ENCODE results near the gene CDH23. TPM values are rescaled to one million over a fixed set of nuclear protein-coding genes. Genes with fewer than 3 reads are reported as not detected.

The CDH23 gene
- total RNA-seq (2021; fragmentation: NEBNext Ultra II Directional; extraction: Animal tissue kit (Norgen Biotek cat#: 25700)) (1.9 and 2.0 TPM in 2 replicates), polyA plus RNA-seq (2011; rRNA removed) (4.9 and 6.3 TPM in 2 replicates), polyA minus RNA-seq (2011; rRNA and poly(A)+ RNA removed) (7.2 and 10.5 TPM in 2 replicates)
- polyA plus RNA-seq (2011; cell fraction: cytosol; rRNA removed), result 3.3 TPM
- 7.7 TPM for polyA plus RNA-seq (2011; cell fraction: nucleus; rRNA removed)
- polyA plus RNA-seq (2012, experiment 1 of 2), result 1.9 to 4.6 TPM (median 3.2 TPM) in 4 replicates
- 1.8 TPM for polyA plus RNA-seq (2012, experiment 2 of 2)
- polyA plus RNA-seq (2013, experiment 1 of 2), result 1.3 TPM
- polyA plus RNA-seq (2013, experiment 2 of 2), result 1.4 TPM
- polyA minus RNA-seq (2011; cell fraction: cytosol; rRNA and poly(A)+ RNA removed), result 2.6 TPM
- 6.9 TPM for polyA minus RNA-seq (2011; cell fraction: nucleus; rRNA and poly(A)+ RNA removed)
- long read RNA-seq, experiment 1, partial matches to known transcripts, result 1 of 3 reads
- long read RNA-seq, experiment 1, other reads (novel, unspliced or antisense), result 2 of 3 reads
- long read RNA-seq, experiment 2, result 0 reads

- FAIRE-seq (no peak), DNase-seq (ENCODE audit: low read depth in 1 of 2, low spot score in 2 of 2) (peak in 1 of 2 experiments; percentile 70)
- Histone ChIP-seq H2BK5ac (ENCODE audit: low read depth, low read length) (peak within 1 kb of the TSS; percentile 24; the same call in 1 of the 2 replicates), H3K36me3 (ENCODE audit: control insufficient read depth in 2 of 4, insufficient read depth in 4 of 4, low read length in 3 of 4) (no peaks in the 10 kb centered on the region), H3K4me3 (ENCODE audit: extremely low read depth in 1 of 4, insufficient read depth in 2 of 4, low read depth in 3 of 4, low read length in 4 of 4) (peak within 1 kb of the TSS; percentile 55 to 86 (median 64)), H3K4me1 (replicated peaks in 1 of 4; ENCODE audit: control insufficient read depth in 3 of 4, insufficient read depth in 4 of 4, low read length in 3 of 4) (peaks cover 0 to 18% (median 10%) of the 10 kb centered on the region in 4 experiments; a peak in 6 of 7 replicates), H3K23me2 (ENCODE audit: low read depth, low read length) (peaks cover 14% of the 10 kb centered on the region; the same call in 1 of the 2 replicates), H4K5ac (ENCODE audit: insufficient read length, low read depth, low read length) (peak within 1 kb of the TSS; percentile 51), H3K56ac (replicated peaks; ENCODE audit: insufficient read length, low read depth, low read length) (no peak within 1 kb of the TSS), H3K18ac (ENCODE audit: extremely low read depth, low read length) (peak within 1 kb of the TSS; percentile 97), H3K27ac (ENCODE audit: low read depth, low read length) (no peak within 1 kb of the TSS), H2AK5ac (ENCODE audit: low read depth, low read length) (no peak within 1 kb of the TSS), H2BK12ac (ENCODE audit: low read depth, low read length) (peak within 1 kb of the TSS; percentile 80; the same call in 1 of the 2 replicates), H4K8ac (ENCODE audit: extremely low read depth, insufficient read depth, low read length) (peak within 1 kb of the TSS; percentile 88), H3K23ac (ENCODE audit: insufficient read length) (no peak within 1 kb of the TSS), H3K14ac (ENCODE audit: insufficient read length) (no peak within 1 kb of the TSS), H2AFZ (ENCODE audit: low read length) (peak within 1 kb of the TSS; percentile 47; the same call in 1 of the 2 replicates), H3K4ac (replicated peaks; ENCODE audit: insufficient read length, low read depth, low read length) (no peak within 1 kb of the TSS), H3K9me3 (ENCODE audit: insufficient read depth in 2 of 2, low read depth in 1 of 2, low read length in 1 of 2) (no peaks in the 10 kb centered on the region), H3K4me2 (ENCODE audit: insufficient read depth in 1 of 2, low read depth in 2 of 2, low read length in 2 of 2) (peak within 1 kb of the TSS; percentile 63 to 93), H2BK20ac (ENCODE audit: low read length) (no peak within 1 kb of the TSS), H3K79me1 (ENCODE audit: low read depth, low read length) (no peaks in the 10 kb centered on the region), H4K20me1 (replicated peaks in 1 of 2; ENCODE audit: control insufficient read depth in 1 of 2, insufficient read depth in 2 of 2, low read length in 2 of 2) (peaks cover 0 to 15% of the 10 kb centered on the region in 2 experiments), H3K9ac (replicated peaks in 1 of 4; ENCODE audit: extremely low read depth in 1 of 4, low read depth in 3 of 4, low read length in 3 of 4) (peak within 1 kb of the TSS in 2 of 4 experiments; percentile 48 to 60; a peak in 3 of 7 replicates), H2BK120ac (replicated peaks; ENCODE audit: low read depth, low read length) (no peak within 1 kb of the TSS), H3K27me3 (replicated peaks in 1 of 4; ENCODE audit: control insufficient read depth in 3 of 4, extremely low read depth in 1 of 4, insufficient read depth in 3 of 4, low read length in 3 of 4) (peaks cover 15 to 48% (median 37%) of the 10 kb centered on the region in 4 experiments), H4K91ac (replicated peaks; ENCODE audit: insufficient read length, low read length) (no peak within 1 kb of the TSS), H3K79me2 (ENCODE audit: control insufficient read depth in 1 of 2, insufficient read depth in 2 of 2, low read length in 2 of 2) (no peaks in the 10 kb centered on the region), H2BK15ac (ENCODE audit: low read length) (peak within 1 kb of the TSS; percentile 12; the same call in 1 of the 2 replicates)
- TF ChIP-seq CTBP2 (IDR thresholded peaks at IDR 0.05; ENCODE audit: borderline replicate concordance, insufficient read depth, insufficient read length, low read length) (no peak), E2F6 (IDR thresholded peaks at IDR 0.05) (peak; percentile 65; the same call in 1 of the 2 replicates), ASH2L (IDR thresholded peaks at IDR 0.05; ENCODE audit: low read length) (peak; percentile 44)
- TF ChIP-seq, protein P1, sequence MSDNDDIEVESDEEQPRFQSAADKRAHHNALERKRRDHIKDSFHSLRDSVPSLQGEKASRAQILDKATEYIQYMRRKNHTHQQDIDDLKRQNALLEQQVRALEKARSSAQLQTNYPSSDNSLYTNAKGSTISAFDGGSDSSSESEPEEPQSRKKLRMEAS (IDR thresholded peaks at IDR 0.05), result peak; percentile 42; the same call in 1 of the 2 replicates
- ChIA-PET POLR2A (ENCODE audit: partially characterized antibody) (interaction anchor here (0.9 to 1.2 kb wide), 3 partner anchors 11 to 154 kb away, joined by 3 read pairs; no protein-coding TSS in a partner anchor), CTCF (ENCODE audit: partially characterized antibody) (interaction anchor here (0.5 to 7.6 kb wide), 57 partner anchors 8 to 370 kb away, joined by 3 to 74 read pairs (median 5); partner anchors contain the start of gene SLC29A3)
- WGBS, 2 experiments (ENCODE audit: extremely low coverage in 1 of 2, insufficient coverage in 1 of 2, insufficient read length in 1 of 2, insufficient replicate concordance in 2 of 2, low coverage in 1 of 2, low lambda C conversion rate in 2 of 2, missing lambda C conversion rate in 1 of 2), result 1% methylated on average over 16 of the region's 91 CpGs; no CpG with 5 or more reads in 1 of the 2 experiments
Observed at GRCh38 chr10:71396711-71397295, at the start of gene CDH23. CDH23 (plus strand) TSS chr10:71396920; CDS start chr10:71439832, 42,912 bp downstream.
